K562 (cell line): Measurements from ENCODE around the gene SYNJ2. TPM values are rescaled to one million over a fixed set of nuclear protein-coding genes. Genes with fewer than 3 reads are reported as not detected.
A peak's percentile ranks its signal among the peaks of the same experiment; 100 is the strongest.

Source experiments
- ARHGAP35 ChIP-seq: fragments of 450-650 bp; IDR thresholded peaks from 2 replicates; pipeline ENCODE4 v1.6.1; 2018; ENCODE audit not compliant: partially characterized antibody
- ARID2 ChIP-seq: fragments of 450-650 bp; IDR thresholded peaks from 2 replicates; pipeline ENCODE4 v1.6.1; 2017; ENCODE audit warnings: antibody characterized with exemption, mild to moderate bottlenecking
- ARID3A ChIP-seq: IDR thresholded peaks from 2 replicates; pipeline ENCODE4 v1.6.1; 2012; ENCODE audit warnings: low read depth, low read length, improper control_type of control experiment, borderline replicate concordance
- BCL6 ChIP-seq: fragments of 250-450 bp; sonication (Bioruptor Pico); IDR thresholded peaks from 2 replicates; pipeline ENCODE4 v1.4.0; 2020
- DIDO1 ChIP-seq: fragments of 450-650 bp; IDR thresholded peaks from 2 replicates; pipeline ENCODE4 v1.6.1; 2016; ENCODE audit warnings: low read depth, missing biosample characterization, missing genetic modification characterization
- EP400 ChIP-seq: fragments of 450-650 bp; IDR thresholded peaks from 2 replicates; pipeline ENCODE4 v1.6.1; 2017; ENCODE audit warnings: antibody characterized with exemption, mild to moderate bottlenecking, moderate library complexity
- GATAD2A ChIP-seq: fragments of 450-650 bp; IDR thresholded peaks from 2 replicates; pipeline ENCODE4 v1.6.1; 2017
- ID3 ChIP-seq, 2 experiments: fragments of 250-450 bp in 1 of 2; fragments of 450-650 bp in 1 of 2; sonication (Bioruptor Pico) in 1 of 2; IDR thresholded peaks; 2 replicates each; pipeline versions ENCODE4 v1.6.1 to v1.8.0; 2016 to 2021; ENCODE audit warnings: mild to moderate bottlenecking in 2 of 2, moderate library complexity in 2 of 2, missing compliant biosample characterization in 1 of 2, missing genetic modification characterization in 1 of 2
- NCOA4 ChIP-seq: fragments of 450-650 bp; IDR thresholded peaks from 2 replicates; pipeline ENCODE4 v1.6.1; 2018; ENCODE audit warnings: mild to moderate bottlenecking; ENCODE audit not compliant: partially characterized antibody
- NFYB ChIP-seq: IDR thresholded peaks from 2 replicates; pipeline ENCODE4 v1.6.1; 2011; ENCODE audit warnings: mild to moderate bottlenecking, moderate library complexity; ENCODE audit not compliant: insufficient read length; ENCODE audit errors: extremely low read depth
- NONO ChIP-seq, 2 experiments: fragments of 200-400 bp in 1 of 2; fragments of 450-650 bp in 1 of 2; formaldehyde crosslinking in 1 of 2; IDR thresholded peaks; 2 replicates each; pipeline ENCODE4 v1.6.1; 2017; ENCODE audit warnings: low read depth in 2 of 2, mild to moderate bottlenecking in 2 of 2, moderate library complexity in 2 of 2, low read length in 1 of 2
- NR1H2 ChIP-seq: sonication (generic); formaldehyde crosslinking; IDR thresholded peaks from 2 replicates; pipeline ENCODE4 v1.4.0; 2020; ENCODE audit warnings: mild to moderate bottlenecking, missing genetic modification reagents
- PHF20 ChIP-seq: fragments of 450-650 bp; IDR thresholded peaks from 2 replicates; pipeline ENCODE4 v1.6.1; 2018; ENCODE audit not compliant: partially characterized antibody
- POLR2G ChIP-seq: fragments of 200-400 bp; formaldehyde crosslinking; IDR thresholded peaks from 2 replicates; pipeline ENCODE4 v1.6.1; 2017; ENCODE audit warnings: low read depth, mild to moderate bottlenecking, antibody characterized with exemption, low read length, moderate library complexity
- SRSF9 ChIP-seq: fragments of 200-400 bp; formaldehyde crosslinking; IDR thresholded peaks from 2 replicates; pipeline ENCODE4 v1.6.1; 2017; ENCODE audit warnings: low read depth, low read length, borderline replicate concordance
- XRCC5 ChIP-seq: fragments of 200-400 bp; formaldehyde crosslinking; IDR thresholded peaks from 2 replicates; pipeline ENCODE4 v1.6.1; 2017; ENCODE audit warnings: low read depth, mild to moderate bottlenecking, low read length
- ZNF232 ChIP-seq: sonication (generic); formaldehyde crosslinking; IDR thresholded peaks from 2 replicates; pipeline ENCODE4 v1.8.0; 2022; ENCODE audit warnings: mild to moderate bottlenecking, missing genetic modification reagents
- ZNF384 ChIP-seq: IDR thresholded peaks from 2 replicates; pipeline ENCODE4 v1.6.1; 2012; ENCODE audit warnings: low read depth, low read length, improper control_type of control experiment
- ZNF518B ChIP-seq: fragments of 250-450 bp; sonication (Bioruptor Pico); IDR thresholded peaks from 2 replicates; pipeline ENCODE4 v1.5.0; 2021; ENCODE audit warnings: mild to moderate bottlenecking, moderate library complexity
- ZNF561 ChIP-seq: fragments of 450-650 bp; formaldehyde crosslinking; conservative IDR thresholded peaks from 2 replicates; pipeline ENCODE4 v1.4.0; 2020; ENCODE audit warnings: mild to moderate bottlenecking, moderate library complexity
- ZSCAN29 ChIP-seq: fragments of 450-650 bp; IDR thresholded peaks from 2 replicates; pipeline ENCODE4 v1.6.1; 2017
- polyA plus RNA-seq, 8 experiments: library from polyadenylated mRNA; depleted of rRNA in 4 of 8; stranded (reverse) in 5 of 8; unstranded in 3 of 8; fragments of >200 nt; fragmentation: Nextera tagmentation in 2 of 8; fragmentation: Illumina TruSeq in 1 of 8; extraction: Ambion mirVana in 2 of 8; extraction: Trizol in 1 of 8; gene quantifications; 2 replicates each; pipeline versions ENCODE4 v1.2.1 to v1.2.3, GENCODE V29; 2011 to 2014; ENCODE audit warnings: inconsistent platforms in 1 of 8, missing spikeins in 1 of 8
- total RNA-seq, 7 experiments: library from RNA; depleted of rRNA in 6 of 7; stranded (reverse); fragments of >200 nt in 6 of 7; fragmentation: Illumina TruSeq in 2 of 7; extraction: Trizol in 2 of 7; gene quantifications; 2 replicates each; pipeline versions ENCODE4 v1.2.1 to v1.2.3, GENCODE V29; 2011 to 2021; ENCODE audit warnings: low replicate concordance in 1 of 7

Gene SYNJ2
- total and polyA plus RNA-seq, 9 of the 15 experiments (the other 6 are each of a cell fraction or from before 2014, with no cell fraction given) = 3.0 to 27.7 (median 17.8) TPM

GRCh38 chr6:157981395-157982101 is at the start of gene SYNJ2 (continued):
- TF ChIP-seq XRCC5 (no peak; the same call in 1 of the 2 replicates), NR1H2 (peak; percentile 13; the same call in 1 of the 2 replicates), NFYB (no peak), ZSCAN29 (no peak), DIDO1 (tag) (no peak), ZNF232 (no peak), SRSF9 (no peak), NONO (IDR thresholded peaks at IDR 0.05; ENCODE audit: low read depth in 2 of 2, low read length in 1 of 2) (peak; percentile 86 to 97), POLR2G (peak; percentile 93), BCL6 (CRISPR knock-in tag) (no peak), ZNF561 (CRISPR knock-in tag) (no peak), ARID2 (no peak), ID3 (CRISPR knock-in tag; IDR thresholded peaks at IDR 0.05) (no peak), ID3 (tag; IDR thresholded peaks at IDR 0.05) (no peak; the same call in none of the 2 replicates), GATAD2A (peak; percentile 84), NCOA4 (no peak), ARID3A (no peak), PHF20 (no peak), ARHGAP35 (no peak), ZNF518B (CRISPR knock-in tag) (no peak), EP400 (no peak; the same call in none of the 2 replicates), ZNF384 (no peak)
